K562 (cell line): ENCODE results near the gene HPN.

Experiments used
- CTCF ChIP-seq, 3 experiments: IDR thresholded peaks in 2 of 3; conservative IDR thresholded peaks in 1 of 3; 2 replicates each; pipeline ENCODE4 v1.5.1; 2011 to 2012; ENCODE audit warnings: low read length in 3 of 3, mild to moderate bottlenecking in 3 of 3, control low read depth in 2 of 3, improper control_type of control experiment in 1 of 3, inconsistent platforms in 1 of 3, low read depth in 1 of 3, mixed read lengths in 1 of 3, moderate library complexity in 1 of 3; ENCODE audit not compliant: insufficient read depth in 2 of 3
- MYC ChIP-seq, 2 experiments: fragments of 250-450 bp in 1 of 2; sonication (Bioruptor Pico) in 1 of 2; IDR thresholded peaks; 2 replicates each; pipeline versions ENCODE4 v1.5.1 to v1.6.1; 2012 to 2021; ENCODE audit warnings: low read depth in 2 of 2, borderline replicate concordance in 1 of 2, improper control_type of control experiment in 1 of 2, low read length in 1 of 2, mild to moderate bottlenecking in 1 of 2, moderate library complexity in 1 of 2
- PHB ChIP-seq: fragments of 250-450 bp; sonication (Bioruptor Pico); IDR thresholded peaks from 2 replicates; pipeline ENCODE4 v1.5.0; 2021
- ZNF124 ChIP-seq: sonication (generic); formaldehyde crosslinking; IDR thresholded peaks from 2 replicates; pipeline ENCODE4 v1.8.1; 2022; ENCODE audit warnings: missing genetic modification reagents

- no peak for TF ChIP-seq MYC (IDR thresholded peaks at IDR 0.05; ENCODE audit: low read depth, low read length)
- no peak for TF ChIP-seq MYC (CRISPR knock-in tag; IDR thresholded peaks at IDR 0.05; ENCODE audit: borderline replicate concordance, low read depth)
- TF ChIP-seq PHB (CRISPR knock-in tag), result no peak
- no peak for TF ChIP-seq CTCF (IDR thresholded peaks at IDR 0.05 in 2 of 3, conservative IDR thresholded peaks at IDR 0.05 in 1 of 3; ENCODE audit: insufficient read depth in 2 of 3, low read depth in 1 of 3, low read length in 3 of 3)
- no peak for TF ChIP-seq ZNF124
These were observed at the start of gene HPN for GRCh38 chr19:35041548-35042055.
